ENCODE measurements around the gene CHST12. TPM values are rescaled to one million over a fixed set of nuclear protein-coding genes. Genes with fewer than 3 reads are reported as not detected.

CHST12 gene
- total and polyA plus RNA-seq, 4 donors: 14.7 to 30.9 (median 16.8) TPM

- no peak for TF ChIP-seq CTCF (IDR thresholded peaks at IDR 0.05; ENCODE audit: control extremely low read depth, extremely low read depth)
- DNase-seq: peak in 1 of 3 donors; percentile 32
Observed at GRCh38 chr7:2437136-2437535, 33.7 kb downstream of the CHST12 start.

GRCh38 chr7:2437537-2438148 is 34.2 kb downstream of the CHST12 start:
- H3K9ac ChIP-seq (ENCODE audit: insufficient read depth in 1 of 2, low read length in 2 of 2): no peak overlapping the region
- WGBS, 2 donors: 73 to 81% methylated on average over 16 of the region's 16 CpGs
- peak overlapping the region in 1 of 2 donors; percentile 23 for H3K27ac ChIP-seq (ENCODE audit: low read depth in 1 of 2, low read length in 1 of 2)
- no peak for DNase-seq
- TF ChIP-seq CTCF (IDR thresholded peaks at IDR 0.05; ENCODE audit: control extremely low read depth, extremely low read depth): no peak
- H3K9me3 ChIP-seq (ENCODE audit: control insufficient read depth in 4 of 4, insufficient read depth in 3 of 4, low read length in 3 of 4): peaks cover 0 to 4% (median 0%) of the 10 kb centered on the region in 4 donors
- no peak overlapping the region for H3K4me3 ChIP-seq
- peaks cover 0 to 15% (median 11%) of the 10 kb centered on the region in 5 donors for H3K4me1 ChIP-seq (ENCODE audit: control insufficient read depth in 5 of 5, insufficient read depth in 5 of 5, low read length in 5 of 5)
- no peaks in the 10 kb centered on the region for H3K27me3 ChIP-seq (ENCODE audit: control insufficient read depth in 3 of 3, insufficient read depth in 3 of 3, low read length in 2 of 3)
- peaks cover 8 to 17% (median 10%) of the 10 kb centered on the region in 4 donors for H3K36me3 ChIP-seq (ENCODE audit: control insufficient read depth in 4 of 4, insufficient read depth in 4 of 4, low read length in 4 of 4)
- no peak for ATAC-seq (ENCODE audit: insufficient read depth, low FRiP score)

More at GRCh38 chr7:2437136-2437535, 33.7 kb downstream of the CHST12 start:
- no peak for ATAC-seq (ENCODE audit: insufficient read depth, low FRiP score)
- no peak overlapping the region for H3K27ac ChIP-seq (ENCODE audit: low read depth in 1 of 2, low read length in 1 of 2)
- peaks cover 0 to 15% (median 11%) of the 10 kb centered on the region in 5 donors for H3K4me1 ChIP-seq (ENCODE audit: control insufficient read depth in 5 of 5, insufficient read depth in 5 of 5, low read length in 5 of 5)
- peaks cover 0 to 4% (median 0%) of the 10 kb centered on the region in 4 donors for H3K9me3 ChIP-seq (ENCODE audit: control insufficient read depth in 4 of 4, insufficient read depth in 3 of 4, low read length in 3 of 4)
- H3K27me3 ChIP-seq (ENCODE audit: control insufficient read depth in 3 of 3, insufficient read depth in 3 of 3, low read length in 2 of 3): no peaks in the 10 kb centered on the region
- peaks cover 8 to 21% (median 13%) of the 10 kb centered on the region in 4 donors for H3K36me3 ChIP-seq (ENCODE audit: control insufficient read depth in 4 of 4, insufficient read depth in 4 of 4, low read length in 4 of 4)
- WGBS, 2 donors: 66 to 76% methylated on average over 9 of the region's 9 CpGs
- H3K4me3 ChIP-seq: no peak overlapping the region
- no peak overlapping the region for H3K9ac ChIP-seq (ENCODE audit: insufficient read depth in 1 of 2, low read length in 2 of 2)

- H3K27ac ChIP-seq (ENCODE audit: low read depth in 1 of 2, low read length in 1 of 2): no peak overlapping the region
- ATAC-seq (ENCODE audit: insufficient read depth, low FRiP score): no peak
- DNase-seq: no peak
- 75 to 85% methylated on average over 7 of the region's 7 CpGs for WGBS, 2 donors
- H3K4me1 ChIP-seq (ENCODE audit: control insufficient read depth in 5 of 5, insufficient read depth in 5 of 5, low read length in 5 of 5): peaks cover 0 to 15% (median 11%) of the 10 kb centered on the region in 5 donors
- no peak overlapping the region for H3K4me3 ChIP-seq
- no peak overlapping the region for H3K9ac ChIP-seq (ENCODE audit: insufficient read depth in 1 of 2, low read length in 2 of 2)
- peaks cover 6 to 12% (median 9%) of the 10 kb centered on the region in 4 donors for H3K36me3 ChIP-seq (ENCODE audit: control insufficient read depth in 4 of 4, insufficient read depth in 4 of 4, low read length in 4 of 4)
- TF ChIP-seq CTCF (IDR thresholded peaks at IDR 0.05; ENCODE audit: control extremely low read depth, extremely low read depth): no peak
- peaks cover 0 to 4% (median 0%) of the 10 kb centered on the region in 4 donors for H3K9me3 ChIP-seq (ENCODE audit: control insufficient read depth in 4 of 4, insufficient read depth in 3 of 4, low read length in 3 of 4)
- H3K27me3 ChIP-seq (ENCODE audit: control insufficient read depth in 3 of 3, insufficient read depth in 3 of 3, low read length in 2 of 3): no peaks in the 10 kb centered on the region
Observed at GRCh38 chr7:2438186-2438585, 34.8 kb downstream of the CHST12 start.
